BLaER1 treated with 17β-estradiol and CSF1 and Interleukin-3, amounts not matched to agents 10 nM and 100 nM (cell line): ENCODE data around the gene RAB15.

Experiments
- H3K27ac ChIP-seq, 11 experiments: shearing (Covaris generic); formaldehyde crosslinking; 2 replicates each; pipeline ENCODE4 v1.8.1; 2022
- H3K27me3 ChIP-seq, 11 experiments: shearing (Covaris generic); formaldehyde crosslinking; 2 replicates each; pipeline ENCODE4 v1.8.1; 2022
- H3K36me3 ChIP-seq, 11 experiments: shearing (Covaris generic); formaldehyde crosslinking; 2 replicates each; pipeline ENCODE4 v1.8.1; 2022
- H3K4me1 ChIP-seq, 10 experiments: shearing (Covaris generic); formaldehyde crosslinking; 2 replicates each; pipeline ENCODE4 v1.8.1; 2022
- H3K4me2 ChIP-seq, 11 experiments: shearing (Covaris generic); formaldehyde crosslinking; 2 replicates each; pipeline ENCODE4 v1.8.1; 2022
- H3K4me3 ChIP-seq, 10 experiments: shearing (Covaris generic); formaldehyde crosslinking; 2 replicates each; pipeline ENCODE4 v1.8.1; 2022
- H3K9ac ChIP-seq, 11 experiments: shearing (Covaris generic); formaldehyde crosslinking; 2 replicates each; pipeline ENCODE4 v1.8.1; 2022
- H3K9me3 ChIP-seq, 11 experiments: shearing (Covaris generic); formaldehyde crosslinking; replicated peaks in 1 of 11; 2 replicates each; pipeline ENCODE4 v1.8.1; 2022
- H4K20me1 ChIP-seq, 11 experiments: shearing (Covaris generic); formaldehyde crosslinking; 2 replicates each; pipeline ENCODE4 v1.8.1; 2022
- Cebpa-rat ChIP-seq, 11 experiments: shearing (Covaris generic); IDR thresholded peaks; 2 replicates each; pipeline ENCODE4 v1.8.1; 2022

The RAB15 gene

DNA sequence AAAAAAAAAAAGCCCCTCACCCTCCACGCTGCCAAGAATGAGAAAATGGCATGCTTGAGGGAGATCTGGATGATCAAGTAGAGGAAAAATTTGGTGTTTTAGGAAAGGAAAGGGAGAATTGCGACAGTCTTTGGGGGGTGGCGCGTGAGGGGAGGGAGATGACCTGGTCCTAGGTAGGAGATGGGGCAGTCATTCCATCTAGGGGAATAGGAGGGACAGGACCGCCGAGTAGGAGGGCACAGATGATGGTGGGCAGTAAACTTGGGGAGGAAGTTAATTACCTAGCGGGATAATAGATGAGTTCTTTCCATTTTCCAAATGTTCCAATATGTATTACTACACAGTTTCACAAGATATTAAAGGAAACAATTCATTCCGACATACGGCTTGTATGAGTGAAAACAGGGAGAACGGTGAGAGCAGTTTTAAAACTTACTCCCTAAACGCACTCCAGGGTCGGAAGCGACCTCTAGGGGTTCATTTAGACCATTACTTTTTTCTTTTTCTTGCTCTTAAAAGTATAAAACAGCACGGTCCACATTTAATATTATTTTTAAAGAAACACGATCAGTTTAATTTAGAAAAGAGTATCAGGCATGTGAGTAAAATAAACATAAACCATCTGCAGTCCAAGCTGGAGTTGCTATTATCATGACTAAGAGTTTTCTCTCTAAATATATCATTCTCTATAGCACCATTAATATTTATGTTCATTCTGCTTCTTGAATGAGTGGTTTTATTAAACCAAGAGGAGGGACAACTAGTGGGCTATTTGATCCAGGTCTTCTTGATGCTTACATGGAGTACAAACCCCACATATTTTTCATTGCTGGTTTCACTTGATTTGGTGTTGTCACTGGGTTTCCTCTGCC, 11.5 kb upstream of the RAB15 start:
- no peak overlapping the region for H3K9ac ChIP-seq
- peaks cover 16 to 21% (median 18%) of the 10 kb centered on the region in 10 experiments for H3K4me1 ChIP-seq
- TF ChIP-seq Cebpa-rat (IDR thresholded peaks at IDR 0.05), result no peak
- H3K27ac ChIP-seq, result no peak overlapping the region
- no peaks in the 10 kb centered on the region; a peak in 1 of 22 replicates for H3K36me3 ChIP-seq
- H4K20me1 ChIP-seq, result no peaks in the 10 kb centered on the region
- no peak overlapping the region for H3K4me3 ChIP-seq
- H3K4me2 ChIP-seq, result peak overlapping the region in 2 of 11 experiments; percentile 21 to 30; a peak in 2 of 22 replicates
- no peaks in the 10 kb centered on the region for H3K9me3 ChIP-seq
- H3K27me3 ChIP-seq, result no peaks in the 10 kb centered on the region

DNA sequence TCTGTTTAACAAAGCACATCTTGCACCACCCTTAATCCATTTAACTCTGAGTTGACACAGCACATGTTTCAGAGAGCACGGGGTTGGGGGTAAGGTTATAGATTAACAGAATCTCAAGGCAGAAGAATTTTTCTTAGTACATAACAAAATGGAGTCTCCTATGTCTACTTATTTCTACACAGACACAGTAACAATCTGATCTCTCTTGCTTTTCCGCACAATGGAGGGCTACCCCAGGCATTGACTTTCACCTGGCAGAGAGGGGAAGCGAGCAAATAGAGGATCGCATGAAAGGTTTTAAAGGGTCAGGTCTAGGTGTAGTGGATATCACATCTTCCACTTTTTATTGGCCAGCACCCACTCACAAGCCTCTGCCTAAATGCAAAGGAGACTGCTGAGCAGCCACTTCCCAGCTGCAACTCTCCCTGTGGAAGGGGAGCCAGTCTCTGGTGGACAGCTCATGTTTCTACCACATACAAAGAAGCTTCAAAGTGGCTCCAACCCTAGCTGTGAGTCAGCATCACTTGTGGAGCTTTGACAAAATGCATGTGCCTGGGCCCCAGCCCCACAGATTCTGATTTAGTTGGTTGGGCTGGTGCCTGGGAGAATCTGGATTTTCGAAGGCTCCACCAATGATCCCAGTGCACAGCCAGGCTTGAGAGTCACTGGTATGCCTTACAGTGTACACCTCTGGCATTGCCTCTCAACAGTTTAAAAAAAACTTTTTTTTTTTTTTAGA, 7.4 kb upstream of the RAB15 start:
- no peak for TF ChIP-seq Cebpa-rat (IDR thresholded peaks at IDR 0.05)
- H3K4me1 ChIP-seq, result no peaks in the 10 kb centered on the region
- H3K9ac ChIP-seq, result no peak overlapping the region
- H4K20me1 ChIP-seq, result no peaks in the 10 kb centered on the region
- no peaks in the 10 kb centered on the region for H3K9me3 ChIP-seq
- no peaks in the 10 kb centered on the region for H3K27me3 ChIP-seq
- H3K4me3 ChIP-seq, result no peak overlapping the region
- H3K36me3 ChIP-seq, result no peaks in the 10 kb centered on the region
- no peak overlapping the region for H3K4me2 ChIP-seq
- H3K27ac ChIP-seq, result no peak overlapping the region

DNA sequence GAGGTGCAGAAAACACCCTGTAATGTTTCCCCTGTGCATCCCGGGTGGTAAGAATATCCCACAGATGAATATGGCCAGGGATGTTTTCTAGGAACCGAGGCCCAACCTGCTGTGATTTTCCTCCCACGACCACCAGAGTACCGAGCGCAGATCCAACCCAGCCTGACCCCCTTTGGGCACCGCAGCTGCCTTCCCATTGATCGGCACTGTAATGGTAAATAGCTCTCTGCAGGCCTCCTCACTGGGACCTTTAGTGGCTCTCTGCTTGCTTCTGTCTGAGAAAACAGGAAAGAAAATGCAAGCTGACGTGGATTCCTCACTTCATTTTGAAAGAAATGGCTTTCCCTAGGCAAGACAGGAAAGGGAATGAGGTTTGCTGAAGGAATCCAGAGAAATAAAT, 2.4 kb upstream of the RAB15 start:
- H3K27me3 ChIP-seq, result 0 out of 22 replicates have a peak, but pooled peaks cover 0 to 8% (median 0%) of the 10 kb centered on the region in 11 experiments
- no peaks in the 10 kb centered on the region for H3K36me3 ChIP-seq
- H4K20me1 ChIP-seq, result peaks cover 0 to 17% (median 9%) of the 10 kb centered on the region in 11 experiments; a peak in 8 of 22 replicates
- no peak overlapping the region for H3K4me3 ChIP-seq
- no peak overlapping the region for H3K27ac ChIP-seq
- no peak overlapping the region for H3K9ac ChIP-seq
- no peak overlapping the region for H3K4me2 ChIP-seq
- TF ChIP-seq Cebpa-rat (IDR thresholded peaks at IDR 0.05), result no peak
- no peaks in the 10 kb centered on the region for H3K9me3 ChIP-seq
- peaks cover 12 to 27% (median 20%) of the 10 kb centered on the region in 10 experiments; a peak in 19 of 20 replicates for H3K4me1 ChIP-seq

DNA sequence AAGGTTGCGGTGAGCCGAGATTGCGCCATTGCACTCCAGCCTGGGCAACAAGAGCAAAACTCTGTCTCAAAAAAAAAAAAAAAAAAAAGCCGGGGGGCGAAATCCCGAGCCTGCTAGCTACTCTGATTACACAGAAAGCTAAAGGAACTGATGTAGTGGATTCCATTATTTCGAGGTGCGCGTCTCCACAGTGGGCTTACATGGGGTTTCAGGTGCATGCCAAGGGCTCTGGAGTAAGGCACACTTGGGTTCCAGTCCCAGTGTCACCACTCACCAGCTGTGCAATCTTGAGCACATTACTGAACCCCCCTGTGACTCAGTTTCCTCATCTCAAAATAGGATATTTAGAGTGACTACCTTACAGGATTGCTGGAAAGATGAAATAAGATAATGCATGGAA, 1.7 kb upstream of the RAB15 start:
- H3K27me3 ChIP-seq, result 0 out of 22 replicates have a peak, but pooled peaks cover 0 to 8% (median 0%) of the 10 kb centered on the region in 11 experiments
- no peak overlapping the region for H3K9ac ChIP-seq
- no peak for TF ChIP-seq Cebpa-rat (IDR thresholded peaks at IDR 0.05)
- no peaks in the 10 kb centered on the region for H3K9me3 ChIP-seq
- peaks cover 0 to 20% (median 10%) of the 10 kb centered on the region in 11 experiments; a peak in 8 of 22 replicates for H4K20me1 ChIP-seq
- no peak overlapping the region for H3K4me3 ChIP-seq
- H3K4me2 ChIP-seq, result no peak overlapping the region
- H3K27ac ChIP-seq, result no peak overlapping the region
- H3K36me3 ChIP-seq, result no peaks in the 10 kb centered on the region
- H3K4me1 ChIP-seq, result peaks cover 12 to 34% (median 28%) of the 10 kb centered on the region in 10 experiments; a peak in 19 of 20 replicates

DNA sequence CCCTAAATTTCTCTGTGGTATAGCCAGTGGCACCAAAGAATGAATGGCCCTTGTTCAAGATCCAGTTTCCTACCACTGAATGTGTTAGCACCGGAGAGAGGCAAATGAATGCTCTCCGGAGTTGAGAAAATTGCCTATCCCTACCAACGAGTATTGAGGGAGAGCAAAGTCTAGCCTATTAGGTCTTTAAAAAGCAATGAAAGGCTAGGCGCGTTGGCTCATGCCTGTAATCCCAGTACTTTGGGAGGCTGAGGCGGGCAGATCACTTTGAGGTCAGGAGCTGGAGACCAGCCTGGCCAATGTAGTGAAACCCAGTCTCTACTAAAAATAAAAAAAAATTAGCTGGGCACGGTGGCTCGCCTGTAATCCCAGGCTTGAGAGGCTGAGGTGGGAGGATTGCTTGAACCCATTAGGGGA, 898 bp upstream of the RAB15 start:
- no peak for TF ChIP-seq Cebpa-rat (IDR thresholded peaks at IDR 0.05)
- peak overlapping the region in 2 of 11 experiments; percentile 83 to 86; a peak in 2 of 22 replicates for H3K9ac ChIP-seq
- peak overlapping the region in 10 of 11 experiments; percentile 82 to 98 (median 97); a peak in 17 of 22 replicates for H3K4me2 ChIP-seq
- H4K20me1 ChIP-seq, result peaks cover 0 to 20% (median 10%) of the 10 kb centered on the region in 11 experiments; a peak in 8 of 22 replicates
- H3K4me3 ChIP-seq, result peak overlapping the region in 8 of 10 experiments; percentile 71 to 85 (median 79); a peak in 10 of 20 replicates
- 0 out of 22 replicates have a peak, but pooled peaks cover 0 to 8% (median 0%) of the 10 kb centered on the region in 11 experiments for H3K27me3 ChIP-seq
- H3K36me3 ChIP-seq, result no peaks in the 10 kb centered on the region
- no peak overlapping the region for H3K27ac ChIP-seq
- H3K4me1 ChIP-seq, result peaks cover 12 to 42% (median 36%) of the 10 kb centered on the region in 10 experiments; a peak in 19 of 20 replicates
- H3K9me3 ChIP-seq, result no peaks in the 10 kb centered on the region

DNA sequence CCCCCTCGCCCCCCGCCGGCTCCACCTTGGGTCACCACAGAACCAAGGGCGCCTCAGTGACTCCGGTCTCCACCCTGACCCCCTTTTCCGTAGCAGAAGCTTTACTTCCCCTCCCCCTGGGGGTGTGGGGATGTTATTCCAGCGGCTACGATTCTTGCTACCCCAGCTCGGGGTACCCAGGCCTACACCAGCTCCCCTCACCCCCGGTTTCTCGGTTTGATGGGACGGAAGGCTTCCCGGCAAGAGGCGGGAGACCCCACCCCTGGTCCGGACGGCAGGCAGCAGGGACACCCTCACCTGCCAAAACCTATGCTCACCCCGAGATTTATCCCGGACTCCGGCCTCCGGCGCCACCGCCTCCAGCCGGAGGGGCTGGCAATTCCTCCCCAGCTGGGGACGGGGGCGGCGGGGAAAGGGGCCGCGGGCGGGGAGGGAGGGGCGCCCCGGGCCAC, 619 bp downstream of the RAB15 start:
- 0 out of 22 replicates have a peak, but pooled peaks cover 0 to 8% (median 0%) of the 10 kb centered on the region in 11 experiments for H3K27me3 ChIP-seq
- peak overlapping the region; percentile 73 to 88 (median 83) for H3K9ac ChIP-seq
- H4K20me1 ChIP-seq, result peaks cover 0 to 20% (median 10%) of the 10 kb centered on the region in 11 experiments; a peak in 8 of 22 replicates
- peak overlapping the region in 8 of 11 experiments; percentile 67 to 76 (median 72); a peak in 14 of 22 replicates for H3K27ac ChIP-seq
- no peaks in the 10 kb centered on the region for H3K9me3 ChIP-seq
- no peaks in the 10 kb centered on the region for H3K36me3 ChIP-seq
- no peak for TF ChIP-seq Cebpa-rat (IDR thresholded peaks at IDR 0.05)
- H3K4me3 ChIP-seq, result peak overlapping the region; percentile 56 to 85 (median 78)
- peak overlapping the region; percentile 82 to 98 (median 97) for H3K4me2 ChIP-seq
- H3K4me1 ChIP-seq, result peaks cover 12 to 57% (median 49%) of the 10 kb centered on the region in 10 experiments; a peak in 19 of 20 replicates

DNA sequence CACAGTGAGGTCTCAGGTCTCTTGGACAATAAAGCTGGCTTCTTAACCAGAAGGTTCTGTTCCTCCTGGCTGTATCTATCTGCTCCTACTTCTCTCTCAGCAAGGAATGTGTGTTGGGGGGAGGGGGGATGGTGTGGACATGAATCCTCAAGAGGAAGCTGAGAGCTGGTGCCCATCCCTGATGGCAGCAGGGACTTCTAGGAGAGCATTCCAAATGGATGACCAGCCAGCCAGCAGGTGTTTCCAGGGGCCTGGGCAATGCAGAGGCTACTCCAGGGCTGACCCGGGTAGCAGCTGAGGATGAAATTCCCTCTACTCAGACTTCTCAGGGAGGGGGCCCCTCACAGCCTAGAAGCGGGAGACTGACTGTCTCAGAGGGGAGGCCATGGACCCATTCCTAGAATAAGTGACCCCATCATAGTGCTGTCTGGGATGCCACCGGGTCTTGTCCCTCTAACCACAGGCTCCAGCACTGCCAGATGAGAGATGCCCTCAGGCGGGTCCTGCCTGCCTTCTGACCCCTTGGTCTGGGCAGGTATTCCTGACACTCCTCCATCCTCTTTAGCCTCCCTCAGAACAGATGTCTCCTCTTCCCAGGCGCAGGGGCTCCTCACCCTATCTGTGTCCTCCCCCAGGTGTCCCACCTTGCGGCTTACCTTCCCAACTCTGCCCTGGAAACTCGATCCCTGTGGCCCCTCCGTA, 1.2 kb downstream of the RAB15 start:
- Histone ChIP-seq H3K27me3 (0 out of 22 replicates have a peak, but pooled peaks cover 0 to 8% (median 0%) of the 10 kb centered on the region in 11 experiments), H3K4me3 (peak overlapping the region; percentile 56 to 85 (median 78)), H4K20me1 (peaks cover 0 to 22% (median 10%) of the 10 kb centered on the region in 11 experiments; a peak in 8 of 22 replicates), H3K36me3 (no peaks in the 10 kb centered on the region), H3K9ac (peak overlapping the region in 10 of 11 experiments; percentile 66 to 88 (median 82); a peak in 18 of 22 replicates), H3K4me1 (peaks cover 13 to 62% (median 55%) of the 10 kb centered on the region in 10 experiments), H3K27ac (peak overlapping the region in 3 of 11 experiments; percentile 41 to 76 (median 70); a peak in 4 of 22 replicates), H3K9me3 (no peaks in the 10 kb centered on the region), H3K4me2 (peak overlapping the region; percentile 82 to 98 (median 97))
- no peak for TF ChIP-seq Cebpa-rat (IDR thresholded peaks at IDR 0.05)

DNA sequence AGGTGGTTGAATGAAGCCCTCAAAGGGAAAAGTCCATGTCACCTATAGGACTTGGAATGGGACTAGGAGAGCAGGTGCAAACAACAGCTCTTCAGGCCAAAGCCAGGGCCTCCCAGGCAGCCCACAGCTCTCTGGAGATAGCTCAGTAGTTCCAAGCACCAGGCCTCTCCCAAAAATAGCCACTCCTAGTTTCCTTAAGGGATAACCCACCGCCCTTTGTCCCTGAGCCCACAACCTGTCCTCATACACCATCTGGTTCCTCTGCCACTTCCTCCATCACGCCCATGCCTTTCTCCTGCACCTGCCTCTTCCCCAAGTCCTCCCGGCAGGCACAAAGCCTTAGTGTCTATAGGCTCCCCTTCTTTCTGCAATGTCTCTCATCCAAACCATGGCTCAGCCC, 2.1 kb downstream of the RAB15 start:
- H3K4me1 ChIP-seq, result peaks cover 22 to 71% (median 64%) of the 10 kb centered on the region in 10 experiments

More for the DNA sequence above, 2.1 kb downstream of the RAB15 start:
- H3K9me3 ChIP-seq, result no peaks in the 10 kb centered on the region
- H3K27me3 ChIP-seq, result 0 out of 22 replicates have a peak, but pooled peaks cover 0 to 8% (median 0%) of the 10 kb centered on the region in 11 experiments
- peak overlapping the region in 3 of 11 experiments; percentile 7 to 42 (median 30); a peak in 2 of 22 replicates for H3K27ac ChIP-seq
- no peak overlapping the region for H3K4me3 ChIP-seq
- H4K20me1 ChIP-seq, result peaks cover 0 to 25% (median 12%) of the 10 kb centered on the region in 11 experiments; a peak in 9 of 22 replicates
- no peak overlapping the region for H3K9ac ChIP-seq
- H3K36me3 ChIP-seq, result no peaks in the 10 kb centered on the region
- no peak for TF ChIP-seq Cebpa-rat (IDR thresholded peaks at IDR 0.05)
- H3K4me2 ChIP-seq, result peak overlapping the region in 10 of 11 experiments; percentile 82 to 98 (median 97); a peak in 18 of 22 replicates
